HG03095 (cell line): ENCODE data around the gene LIMS3.
A peak's percentile ranks its signal among the peaks of the same experiment; 100 is the strongest.
"Not testable (repeated sequence)": the region's sequence is repeated elsewhere in the genome, so short reads cannot be mapped to it uniquely, and the experiment has no call there.

Experiments used
- ATAC-seq: cut with Tn5 transposase; IDR thresholded peaks from one replicate; pipeline ENCODE4 v1.9.1; 2021; ENCODE audit warnings: moderate library complexity; ENCODE audit not compliant: unreplicated experiment

Gene LIMS3

GRCh38 chr2:109921543-109922384 lies 23.3 kb downstream of the LIMS3 start:
- not testable (repeated sequence) for ATAC-seq

- ATAC-seq = not testable (repeated sequence)
Observed at GRCh38 chr2:109924481-109924880, 26.0 kb downstream of the LIMS3 start.

- ATAC-seq = not testable (repeated sequence)
Observed at GRCh38 chr2:109927803-109928202, 29.3 kb downstream of the LIMS3 start.

- not testable (repeated sequence) for ATAC-seq
Observed at GRCh38 chr2:109929222-109929621, 30.7 kb downstream of the LIMS3 start.

GRCh38 chr2:109936534-109936933 lies 38.0 kb downstream of the LIMS3 start:
- not testable (repeated sequence) for ATAC-seq

- not testable (repeated sequence) for ATAC-seq
Observed at GRCh38 chr2:109945362-109945761, 46.9 kb downstream of the LIMS3 start.

GRCh38 chr2:109947262-109947958 lies 48.9 kb downstream of the LIMS3 start:
- not testable (repeated sequence) for ATAC-seq

GRCh38 chr2:109947959-109948520 lies 49.6 kb downstream of the LIMS3 start:
- ATAC-seq = not testable (repeated sequence)

- not testable (repeated sequence) for ATAC-seq
Observed at GRCh38 chr2:109950146-109950843, 51.8 kb downstream of the LIMS3 start.

GRCh38 chr2:109963942-109964341 lies 65.5 kb downstream of the LIMS3 start:
- ATAC-seq = not testable (repeated sequence)

- ATAC-seq = not testable (repeated sequence)
Observed at GRCh38 chr2:109965482-109965881, 67.0 kb downstream of the LIMS3 start.

GRCh38 chr2:109966107-109966736 lies 67.7 kb downstream of the LIMS3 start:
- not testable (repeated sequence) for ATAC-seq

- not testable (repeated sequence) for ATAC-seq
Observed at GRCh38 chr2:109966858-109967257, 68.4 kb downstream of the LIMS3 start.

- not testable (repeated sequence) for ATAC-seq
Observed at GRCh38 chr2:109969864-109970263, 71.4 kb downstream of the LIMS3 start.

- peak; percentile 55 for ATAC-seq
Observed at GRCh38 chr2:109971710-109972109, 73.2 kb downstream of the LIMS3 start.
